Stimulated activated CD4-positive, alpha-beta T cell treated with anti-CD3 and anti-CD28 coated beads, Interleukin-12 subunit alpha, Interleukin-12 subunit beta, amount 100 ng/mL, for 24 hours (primary cell): ENCODE measurements around the gene ATG12.

Experiments used
- DNase-seq, 2 experiments: peaks; one replicate each; pipeline ENCODE4 v3.0.0-alpha.2; 2020; ENCODE audit warnings: low read depth in 2 of 2

Gene ATG12

GRCh38 chr5:115807654-115808052 is 33.7 kb downstream of the ATG12 start:
- no peak for DNase-seq

GRCh38 chr5:115806986-115807653 is 34.2 kb downstream of the ATG12 start:
- DNase-seq = no peak

- no peak for DNase-seq
These were observed 39.4 kb downstream of the ATG12 start for GRCh38 chr5:115801984-115802383.

GRCh38 chr5:115801152-115801551 is 40.2 kb downstream of the ATG12 start:
- DNase-seq = no peak

GRCh38 chr5:115800108-115800507 is 41.3 kb downstream of the ATG12 start:
- no peak for DNase-seq

- DNase-seq = no peak
These were observed 43.1 kb downstream of the ATG12 start for GRCh38 chr5:115798252-115798651.

GRCh38 chr5:115796656-115797055 is 44.7 kb downstream of the ATG12 start:
- DNase-seq = no peak

GRCh38 chr5:115795700-115796099 is 45.7 kb downstream of the ATG12 start:
- no peak for DNase-seq

- no peak for DNase-seq
These were observed 52.9 kb downstream of the ATG12 start for GRCh38 chr5:115788440-115788839.

GRCh38 chr5:115787426-115787825 is 53.9 kb downstream of the ATG12 start:
- DNase-seq = no peak

GRCh38 chr5:115785381-115786065 is 55.8 kb downstream of the ATG12 start:
- no peak for DNase-seq

- DNase-seq = no peak
These were observed 62.9 kb downstream of the ATG12 start for GRCh38 chr5:115778417-115778816.
